Cortex of kidney (tissue), 1 donor: ENCODE results near the gene GTF2IRD1.
"Not testable (repeated sequence)": the region's sequence is repeated elsewhere in the genome, so short reads cannot be mapped to it uniquely, and the experiment has no call there.

Experiments
- DNase-seq: peaks from one replicate; lab custom pipeline; 2025; lab: John Stamatoyannopoulos, UW

Gene GTF2IRD1

DNA sequence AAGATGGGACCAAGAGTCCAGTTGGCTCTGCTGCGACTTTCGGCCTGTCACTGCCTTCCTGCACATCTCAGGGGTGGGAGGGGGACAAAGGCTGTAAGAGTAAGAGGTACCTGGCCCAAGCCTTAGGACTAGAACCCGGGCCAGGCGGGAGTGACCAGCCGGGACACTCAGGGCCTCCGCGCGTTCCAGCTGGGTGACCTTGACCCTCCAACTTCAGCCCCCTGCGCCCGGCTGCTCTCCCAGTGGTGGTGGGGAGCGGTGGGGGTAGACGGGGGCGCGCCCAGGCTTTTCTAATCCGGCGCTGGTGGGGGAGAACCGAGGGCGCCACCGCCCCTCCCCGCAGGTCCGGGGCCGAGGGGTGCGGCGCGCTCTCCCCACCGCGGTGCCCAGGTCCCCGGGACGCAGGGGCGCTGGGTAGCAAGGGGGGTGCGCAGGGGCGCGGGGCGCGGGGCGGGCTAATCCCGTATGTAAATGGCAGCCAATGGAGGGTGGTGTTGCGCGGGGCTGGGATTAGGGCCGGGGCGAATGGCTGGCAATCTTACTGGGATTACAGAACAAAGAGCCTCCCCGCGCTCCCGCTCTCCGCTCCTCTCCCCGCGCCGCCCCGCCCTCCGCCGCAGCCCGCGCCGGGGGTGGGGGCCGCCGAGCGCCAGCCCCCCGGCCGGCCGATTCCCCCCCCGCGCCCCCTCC is at the start of gene GTF2IRD1:
GTF2IRD1 (plus strand) TSS at position 585 of the 690 bp plus-strand sequence. CDS start 54,175 bp downstream, outside the sequence.
- DNase-seq, result no peak

- DNase-seq, result no peak
These were observed 49.4 kb upstream of the GTF2IRD1 start for GRCh38 chr7:74404388-74404700.

GRCh38 chr7:74404741-74405140 is 49.0 kb upstream of the GTF2IRD1 start:
- DNase-seq, result no peak

DNA sequence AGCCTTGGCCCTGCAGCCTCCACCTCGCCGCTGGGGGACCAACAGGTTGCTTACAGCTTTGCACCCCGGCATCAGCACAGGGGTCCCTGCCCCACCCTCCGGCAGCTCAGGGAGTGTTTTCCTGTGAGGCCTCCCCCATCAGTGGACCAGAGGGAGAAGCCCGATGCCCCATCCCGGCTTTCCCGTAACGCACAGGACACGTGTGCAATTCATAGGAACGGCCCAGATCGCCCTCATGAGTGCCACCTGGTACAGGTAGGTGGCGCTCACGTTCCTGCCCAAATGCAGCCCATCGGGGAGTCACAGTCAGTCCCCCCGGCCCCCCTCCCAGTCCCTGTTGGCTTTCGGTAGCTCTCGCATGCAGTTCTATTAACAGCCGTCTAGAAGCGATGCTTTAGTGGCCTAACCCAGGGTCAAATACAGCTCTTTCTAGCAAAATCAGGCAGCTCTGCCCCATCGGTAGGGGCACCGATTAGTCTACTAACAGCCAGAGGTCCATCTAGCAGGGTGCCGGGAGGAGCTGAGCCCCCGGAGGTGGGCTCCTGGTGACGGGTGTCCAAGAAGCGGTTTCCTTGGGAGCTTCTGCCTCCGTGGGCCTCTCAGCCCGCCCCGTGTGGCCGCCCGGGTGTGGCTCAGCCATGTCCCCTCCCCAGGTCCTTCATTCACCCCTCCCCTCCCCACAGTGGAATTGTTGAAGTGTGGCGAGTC is 48.4 kb upstream of the GTF2IRD1 start:
- DNase-seq, result no peak

DNA sequence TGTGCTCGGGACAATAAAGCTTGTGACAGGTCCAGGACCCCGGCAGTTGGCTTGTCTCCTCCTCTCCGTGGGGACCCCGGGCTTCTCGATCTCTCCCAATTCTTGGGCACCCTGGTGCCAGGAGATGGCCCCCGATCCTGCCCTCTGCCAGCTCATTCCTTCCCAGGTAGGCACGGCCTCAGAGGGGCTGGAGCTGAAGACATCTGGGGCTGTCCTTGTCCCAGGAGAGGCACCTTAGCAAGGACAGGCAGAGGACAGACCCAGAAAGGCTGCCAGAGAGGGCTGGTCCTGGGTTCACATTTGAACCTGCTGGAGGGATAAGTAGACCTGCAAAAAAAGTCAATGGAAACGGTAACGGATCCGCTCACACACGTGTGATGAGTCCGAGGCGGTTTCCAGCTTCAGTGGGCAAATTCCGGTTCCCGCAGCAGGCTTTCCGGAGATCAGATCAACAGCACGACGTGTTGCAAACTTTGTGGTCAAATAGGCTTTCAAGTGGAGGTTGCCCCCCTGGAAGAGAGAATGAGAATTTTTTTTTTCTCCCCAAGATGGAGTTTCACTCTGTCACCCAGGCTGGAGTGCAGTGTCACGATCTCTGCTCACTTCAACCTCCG is 47.7 kb upstream of the GTF2IRD1 start:
- DNase-seq, result no peak

DNA sequence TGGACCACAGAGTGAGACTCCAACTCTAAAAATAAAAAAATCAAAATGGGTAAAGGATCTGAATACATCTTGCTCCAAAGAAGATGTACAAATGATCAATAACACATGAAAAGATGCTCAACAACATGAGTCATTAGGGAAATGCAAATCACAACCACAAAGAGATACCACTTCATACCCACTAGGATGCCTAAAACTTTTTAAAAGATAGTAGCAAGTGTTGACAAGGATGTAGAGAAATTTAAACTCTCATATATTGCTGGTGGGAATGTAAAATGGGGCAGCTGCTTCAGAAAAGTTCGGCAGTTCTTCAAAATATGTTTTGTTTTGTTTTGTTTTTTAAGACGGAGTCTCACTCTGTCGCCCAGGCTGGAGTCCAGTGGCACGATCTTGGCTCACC is 45.7 kb upstream of the GTF2IRD1 start:
- no peak for DNase-seq

DNA sequence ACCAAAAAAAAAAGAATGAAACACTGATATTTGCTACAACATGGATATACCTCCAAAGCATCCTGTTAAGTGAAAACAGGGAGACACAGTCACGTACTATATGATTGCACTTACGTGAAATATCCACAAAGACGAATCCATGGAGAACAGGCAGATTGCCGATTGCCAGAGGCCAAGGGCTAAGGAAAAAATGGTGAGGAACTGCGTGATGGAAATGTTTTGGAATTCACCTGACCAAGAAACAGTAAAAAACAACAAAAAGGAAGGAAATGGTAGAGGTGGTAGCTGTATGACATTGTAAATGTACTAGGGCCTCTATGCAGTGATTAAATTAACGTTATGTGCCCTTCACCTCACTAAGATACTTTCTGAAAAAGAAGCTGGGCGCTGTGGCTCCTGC is 44.1 kb upstream of the GTF2IRD1 start:
- no peak for DNase-seq

- no peak for DNase-seq
These were observed 42.9 kb upstream of the GTF2IRD1 start for GRCh38 chr7:74410772-74411171.

GRCh38 chr7:74411571-74411970 is 42.1 kb upstream of the GTF2IRD1 start:
- DNase-seq, result not testable (repeated sequence)

DNA sequence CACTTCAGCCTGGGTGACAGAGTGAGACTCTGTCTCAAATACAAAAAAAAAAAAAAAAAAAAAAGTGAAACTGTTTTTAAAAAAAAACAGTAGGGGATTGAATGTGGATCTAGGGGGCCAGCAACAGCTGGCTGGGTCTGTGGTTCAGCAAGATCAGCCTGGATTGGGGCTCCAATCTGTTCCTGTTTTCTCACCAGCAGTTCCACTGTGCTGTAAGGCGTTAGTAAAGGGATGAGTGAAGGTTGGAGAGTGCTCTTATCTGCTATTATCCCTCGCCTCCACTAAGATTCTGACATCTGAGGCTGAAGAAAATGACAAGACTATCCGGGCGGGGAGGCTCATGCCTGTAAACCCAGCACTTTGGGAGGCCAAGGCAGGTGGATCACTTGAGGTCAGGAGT is 41.6 kb upstream of the GTF2IRD1 start:
- no peak for DNase-seq

DNA sequence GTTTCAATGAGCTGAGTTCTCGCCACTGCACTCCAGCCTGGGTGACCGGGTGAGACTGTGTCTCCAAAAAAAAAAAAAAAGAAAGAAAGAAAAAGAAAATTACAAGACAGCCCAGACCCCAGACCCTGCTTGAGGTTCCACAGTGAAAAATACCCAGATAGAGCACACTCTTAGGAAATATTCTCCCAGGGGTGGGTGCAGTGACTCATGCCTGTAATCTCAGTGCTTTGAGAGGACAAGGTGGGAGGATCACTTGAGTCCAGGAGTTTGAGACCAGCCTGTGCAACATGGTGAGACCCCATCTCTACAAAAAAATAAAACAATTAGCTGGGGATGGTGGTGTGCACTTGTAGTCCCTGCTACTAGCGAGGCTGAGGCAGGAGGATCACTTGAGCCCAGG is 41.1 kb upstream of the GTF2IRD1 start:
- DNase-seq, result no peak

- not testable (repeated sequence) for DNase-seq
These were observed 38.9 kb upstream of the GTF2IRD1 start for GRCh38 chr7:74414595-74415333.

GRCh38 chr7:74417419-74417971 is 36.2 kb upstream of the GTF2IRD1 start:
- DNase-seq, result no peak

DNA sequence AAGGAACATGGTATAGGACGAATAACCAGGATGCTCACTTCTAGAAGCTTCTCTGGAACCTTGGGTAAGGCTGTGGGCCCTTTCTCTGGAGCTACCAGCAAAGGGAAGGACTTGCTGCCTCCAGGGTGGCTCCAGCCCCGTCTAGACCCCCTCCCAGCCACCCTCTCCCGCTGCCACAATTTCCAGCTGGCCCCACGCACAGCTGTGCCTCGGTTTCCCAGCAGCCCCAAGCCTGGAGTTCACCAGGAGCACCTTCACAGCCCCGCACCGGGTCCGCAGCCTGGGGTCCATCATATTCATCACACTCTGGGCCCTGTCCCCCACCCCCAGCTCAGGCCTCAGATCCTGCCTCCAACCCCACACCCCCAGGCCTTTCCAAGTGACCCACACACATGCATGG is 35.6 kb upstream of the GTF2IRD1 start:
- no peak for DNase-seq

- DNase-seq, result no peak
These were observed 35.2 kb upstream of the GTF2IRD1 start for GRCh38 chr7:74418538-74418937.

DNA sequence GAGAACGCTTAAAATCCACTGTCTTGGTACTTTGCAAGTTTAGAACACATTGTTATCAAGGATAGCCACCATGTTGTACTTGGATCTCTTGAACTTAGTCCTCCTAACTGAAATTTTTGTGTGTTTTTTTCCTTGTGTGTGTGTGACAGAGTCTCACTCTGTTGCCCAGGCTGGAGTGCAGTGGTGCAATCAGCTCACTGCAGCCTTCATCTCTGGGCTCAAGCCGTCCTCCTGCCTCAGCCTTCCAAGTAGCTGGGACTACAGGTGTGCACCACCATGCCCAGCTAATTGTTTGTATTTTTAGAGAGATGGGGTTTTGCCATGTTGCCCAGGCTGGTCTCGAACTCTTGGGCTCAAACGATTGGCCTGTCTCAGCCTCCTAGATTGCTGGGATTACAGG is 34.5 kb upstream of the GTF2IRD1 start:
- DNase-seq, result not testable (repeated sequence)

DNA sequence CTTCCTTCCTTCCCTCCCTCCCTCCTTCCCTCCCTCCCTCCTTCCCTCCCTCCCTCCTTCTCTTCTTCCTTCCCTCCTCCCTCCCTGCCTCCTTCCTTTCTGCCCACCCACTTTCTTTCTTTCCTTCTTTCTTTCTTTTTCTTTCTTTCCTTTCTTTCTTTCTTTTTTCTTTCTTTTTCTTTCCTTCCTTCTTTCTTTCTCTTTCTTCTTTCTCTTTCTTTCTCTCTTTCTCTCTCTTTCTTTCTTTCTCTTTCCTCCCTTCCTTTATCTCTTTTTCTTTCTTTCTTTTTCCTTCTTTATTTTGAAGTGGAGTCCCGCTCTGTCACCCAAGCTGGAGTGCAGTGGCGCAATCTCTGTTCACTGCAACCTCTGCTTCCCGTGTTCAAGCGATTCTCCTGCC is 33.7 kb upstream of the GTF2IRD1 start:
- no peak for DNase-seq

- DNase-seq, result no peak
These were observed 29.3 kb upstream of the GTF2IRD1 start for GRCh38 chr7:74424291-74424880.

DNA sequence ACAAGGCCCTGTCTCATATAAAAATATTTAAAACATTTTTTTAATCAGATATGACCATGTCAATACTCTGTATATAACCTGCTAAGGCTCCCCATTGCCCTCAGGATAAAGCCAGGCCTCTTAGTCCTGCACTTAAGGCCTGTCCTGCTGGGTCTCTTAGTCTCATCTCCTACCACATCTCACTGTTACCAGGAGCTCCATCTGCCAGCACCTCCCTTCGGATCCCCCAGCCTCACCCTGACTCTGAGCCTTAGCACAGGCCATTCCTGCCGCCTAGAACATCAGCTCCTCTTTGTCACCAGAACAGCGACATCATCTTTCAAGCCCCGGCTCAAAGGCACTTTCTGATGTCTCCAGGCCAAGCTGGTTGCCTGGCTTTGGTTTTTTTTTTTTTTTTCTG is 25.7 kb upstream of the GTF2IRD1 start:
- DNase-seq, result no peak

DNA sequence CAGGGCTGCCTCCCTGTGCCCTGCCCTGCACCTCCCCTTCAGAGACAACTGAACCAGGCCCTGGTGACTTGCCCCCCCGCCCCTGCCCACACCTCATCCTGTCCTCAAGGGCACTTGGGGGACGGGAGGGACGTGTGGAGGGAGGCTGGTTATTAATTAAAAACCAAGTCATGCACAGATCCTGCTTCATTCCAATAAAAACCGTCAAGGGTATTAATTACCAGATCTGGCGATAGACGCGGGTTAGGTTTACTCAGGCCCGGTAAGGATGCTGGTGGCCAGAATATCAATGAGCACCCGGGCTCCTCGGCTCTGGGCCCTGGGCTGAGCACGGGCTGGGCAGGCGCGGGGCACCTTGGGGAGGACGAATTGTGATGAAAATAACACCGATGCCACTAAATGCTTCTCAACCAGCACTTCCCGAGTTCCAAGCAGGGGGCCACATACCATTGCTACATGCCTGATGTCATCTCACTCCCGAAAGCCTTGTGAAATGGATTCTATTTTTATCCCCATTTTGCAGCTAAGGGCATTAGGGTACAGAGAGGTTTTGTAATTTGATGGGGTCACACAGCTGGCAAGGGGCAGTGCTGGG is 24.5 kb upstream of the GTF2IRD1 start:
- no peak for DNase-seq

DNA sequence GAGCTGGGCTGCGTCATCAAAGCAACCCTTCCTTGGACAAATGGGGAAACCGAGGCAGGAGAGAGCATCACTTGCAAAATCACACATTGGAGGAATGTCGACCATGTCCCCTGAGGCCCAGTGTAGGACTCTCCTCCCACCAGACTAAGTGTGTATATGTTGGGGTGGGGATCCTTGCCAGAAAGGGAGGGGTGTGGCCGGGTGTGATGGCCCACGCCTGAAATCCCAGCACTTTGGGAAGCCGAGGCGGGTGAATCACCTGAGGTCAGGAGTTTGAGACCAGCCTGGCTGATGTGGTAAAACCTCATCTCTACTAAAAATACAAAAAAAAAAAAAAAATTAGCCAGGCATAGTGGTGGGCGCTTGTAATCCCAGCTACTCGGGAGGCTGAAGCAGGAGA is 23.3 kb upstream of the GTF2IRD1 start:
- DNase-seq, result not testable (repeated sequence)
